Esophagus squamous epithelium (tissue), 4 donors: ENCODE results near the gene BCL7C.

Experiments used
- POLR2A ChIP-seq, 4 donors: fragments of 450-650 bp; IDR thresholded peaks; one replicate each; pipeline ENCODE4 v1.6.1; 2017; ENCODE audit warnings: antibody characterized with exemption in 4 of 4, mild to moderate bottlenecking in 4 of 4, moderate library complexity in 3 of 4
- TF ChIP-seq, protein P1 (sequence below), 6 experiments: fragments of 450-650 bp in 4 of 6; fragments of 200-600 bp in 2 of 6; sonication (generic) in 2 of 6; IDR thresholded peaks; one replicate each; pipeline ENCODE4 v1.5.1; 2016 to 2019; ENCODE audit warnings: antibody characterized with exemption in 6 of 6, mild to moderate bottlenecking in 4 of 6, moderate library complexity in 4 of 6

DNA sequence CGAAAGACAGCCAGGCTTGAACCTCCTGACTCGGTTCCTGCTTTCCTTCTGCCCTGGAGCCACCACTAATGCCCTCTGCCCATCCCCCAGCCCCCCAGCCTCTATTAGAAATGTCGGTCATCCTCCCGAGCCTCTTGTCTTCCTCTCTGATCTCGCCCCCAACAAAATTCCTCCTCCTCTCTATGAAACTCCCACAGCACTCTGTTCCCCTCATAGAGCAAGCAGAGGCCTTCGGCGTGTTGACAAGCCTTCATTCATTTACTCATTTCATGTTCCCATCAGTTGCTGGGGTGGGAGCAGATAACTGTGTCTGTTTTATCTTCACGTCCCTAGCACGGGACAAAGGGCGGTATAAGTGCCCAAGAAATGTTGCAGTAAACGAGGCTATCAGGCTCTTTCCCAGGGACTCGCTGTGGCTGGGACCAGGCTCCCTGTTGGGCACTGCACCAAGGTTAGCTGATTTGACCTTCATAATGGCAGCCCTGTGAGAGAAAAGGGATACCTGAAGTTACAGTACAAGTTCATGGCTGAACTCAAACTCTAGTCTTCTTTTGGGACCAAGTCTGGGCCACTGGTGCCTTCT lies 37.3 kb upstream of the BCL7C start:
- TF ChIP-seq, protein P1, sequence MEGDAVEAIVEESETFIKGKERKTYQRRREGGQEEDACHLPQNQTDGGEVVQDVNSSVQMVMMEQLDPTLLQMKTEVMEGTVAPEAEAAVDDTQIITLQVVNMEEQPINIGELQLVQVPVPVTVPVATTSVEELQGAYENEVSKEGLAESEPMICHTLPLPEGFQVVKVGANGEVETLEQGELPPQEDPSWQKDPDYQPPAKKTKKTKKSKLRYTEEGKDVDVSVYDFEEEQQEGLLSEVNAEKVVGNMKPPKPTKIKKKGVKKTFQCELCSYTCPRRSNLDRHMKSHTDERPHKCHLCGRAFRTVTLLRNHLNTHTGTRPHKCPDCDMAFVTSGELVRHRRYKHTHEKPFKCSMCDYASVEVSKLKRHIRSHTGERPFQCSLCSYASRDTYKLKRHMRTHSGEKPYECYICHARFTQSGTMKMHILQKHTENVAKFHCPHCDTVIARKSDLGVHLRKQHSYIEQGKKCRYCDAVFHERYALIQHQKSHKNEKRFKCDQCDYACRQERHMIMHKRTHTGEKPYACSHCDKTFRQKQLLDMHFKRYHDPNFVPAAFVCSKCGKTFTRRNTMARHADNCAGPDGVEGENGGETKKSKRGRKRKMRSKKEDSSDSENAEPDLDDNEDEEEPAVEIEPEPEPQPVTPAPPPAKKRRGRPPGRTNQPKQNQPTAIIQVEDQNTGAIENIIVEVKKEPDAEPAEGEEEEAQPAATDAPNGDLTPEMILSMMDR (IDR thresholded peaks at IDR 0.05) = no peak
- TF ChIP-seq POLR2A (IDR thresholded peaks at IDR 0.05) = no peak
